ENCODE results near the gene ARHGEF26.

Gene ARHGEF26

GRCh38 chr3:154123906-154124305 is 2.7 kb downstream of the ARHGEF26 start:
- Histone ChIP-seq H3K9ac (ENCODE audit: low read depth, low read length) (no peak overlapping the region), H3K27ac (ENCODE audit: low read length) (no peak overlapping the region), H3K36me3 (ENCODE audit: insufficient read depth, low read length) (no peaks in the 10 kb centered on the region), H3K4me2 (ENCODE audit: insufficient read depth, low read length) (no peak overlapping the region), H2AFZ (ENCODE audit: low read depth, low read length) (no peak overlapping the region), H3K27me3 (ENCODE audit: insufficient read depth, low read length, poor library complexity) (no peaks in the 10 kb centered on the region), H3K4me1 (ENCODE audit: insufficient read depth, low read length) (no peaks in the 10 kb centered on the region), H4K20me1 (ENCODE audit: insufficient read depth, low read length) (no peaks in the 10 kb centered on the region), H3K79me2 (ENCODE audit: insufficient read depth, low read length) (no peaks in the 10 kb centered on the region), H3K9me3 (ENCODE audit: insufficient read depth, low read length, severe bottlenecking) (no peaks in the 10 kb centered on the region), H3K4me3 (ENCODE audit: low read depth in 1 of 2, low read length in 2 of 2) (no peak overlapping the region)
- DNase-seq (no peak), ATAC-seq (ENCODE audit: insufficient read depth, low read depth) (no peak)
- TF ChIP-seq CTCF (IDR thresholded peaks at IDR 0.05; ENCODE audit: borderline replicate concordance, extremely low read depth, low read length, poor library complexity, severe bottlenecking) (no peak), EZH2 (IDR thresholded peaks at IDR 0.05; ENCODE audit: borderline replicate concordance, low read depth, low read length, severe bottlenecking) (no peak)

DNA sequence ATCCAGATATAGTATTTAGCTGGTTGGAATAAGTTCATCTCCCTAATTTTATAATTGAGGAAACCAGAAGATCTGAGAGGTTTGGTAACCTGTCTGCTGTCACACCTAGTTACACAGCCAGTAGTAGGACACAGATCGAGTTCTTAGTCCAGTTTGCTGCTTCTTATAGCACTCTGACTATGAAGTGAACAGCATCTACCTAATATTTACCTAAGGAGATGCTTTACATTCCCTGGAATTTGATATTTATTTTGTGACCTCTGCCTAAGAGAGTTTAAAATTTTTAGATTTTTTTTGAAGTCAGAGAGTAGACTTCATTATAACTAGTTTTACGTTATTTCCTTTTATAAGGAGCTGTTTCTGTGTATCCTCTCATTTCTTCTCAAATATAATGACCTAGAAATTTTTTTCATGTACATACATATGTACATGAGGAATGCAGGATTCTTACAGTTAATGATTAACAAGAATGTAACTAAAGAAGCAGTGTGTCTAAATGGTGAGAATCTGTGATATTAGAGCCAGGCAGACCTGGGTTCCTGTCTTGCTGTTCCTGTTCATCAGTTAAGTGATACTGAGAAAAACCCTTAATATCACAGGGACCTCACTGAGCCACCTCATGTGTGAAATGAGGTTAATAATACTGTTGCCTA is 4.3 kb downstream of the ARHGEF26 start:
- no peak overlapping the region for H3K27ac ChIP-seq (ENCODE audit: low read length)
- H3K4me2 ChIP-seq (ENCODE audit: insufficient read depth, low read length), result no peak overlapping the region
- H3K9me3 ChIP-seq (ENCODE audit: insufficient read depth, low read length, severe bottlenecking), result no peaks in the 10 kb centered on the region
- H3K9ac ChIP-seq (ENCODE audit: low read depth, low read length), result no peak overlapping the region
- no peak overlapping the region for H3K4me3 ChIP-seq (ENCODE audit: low read depth in 1 of 2, low read length in 2 of 2)
- ATAC-seq (ENCODE audit: insufficient read depth, low read depth) (no peak), DNase-seq (no peak)
- no peak for TF ChIP-seq EZH2 (IDR thresholded peaks at IDR 0.05; ENCODE audit: borderline replicate concordance, low read depth, low read length, severe bottlenecking)
- no peaks in the 10 kb centered on the region for H3K36me3 ChIP-seq (ENCODE audit: insufficient read depth, low read length)
- no peak overlapping the region for H2AFZ ChIP-seq (ENCODE audit: low read depth, low read length)
- H3K27me3 ChIP-seq (ENCODE audit: insufficient read depth, low read length, poor library complexity), result peaks cover 1% of the 10 kb centered on the region
- H4K20me1 ChIP-seq (ENCODE audit: insufficient read depth, low read length), result no peaks in the 10 kb centered on the region
- no peaks in the 10 kb centered on the region for H3K4me1 ChIP-seq (ENCODE audit: insufficient read depth, low read length)
- no peaks in the 10 kb centered on the region for H3K79me2 ChIP-seq (ENCODE audit: insufficient read depth, low read length)

DNA sequence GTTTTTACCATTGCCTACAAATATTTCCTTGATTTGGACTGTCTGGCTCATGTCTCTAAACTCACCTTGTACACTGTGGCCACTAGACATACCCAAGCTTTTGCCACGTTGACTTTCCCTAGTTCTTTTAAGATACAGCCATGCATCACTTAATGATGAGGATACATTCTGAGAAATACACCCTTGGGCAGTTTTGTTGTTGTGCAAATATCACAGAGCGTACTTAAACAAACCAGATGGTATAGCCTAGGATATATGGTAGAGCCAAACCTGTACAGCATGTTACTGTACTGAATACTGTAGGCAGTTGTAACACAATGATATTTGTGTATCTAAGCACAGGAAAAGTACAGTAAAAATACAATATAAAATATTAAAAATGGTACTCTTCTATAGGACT is 5.5 kb downstream of the ARHGEF26 start:
- Histone ChIP-seq H3K4me3 (ENCODE audit: low read depth in 1 of 2, low read length in 2 of 2) (no peak overlapping the region), H3K9ac (ENCODE audit: low read depth, low read length) (no peak overlapping the region), H3K9me3 (ENCODE audit: insufficient read depth, low read length, severe bottlenecking) (no peaks in the 10 kb centered on the region), H3K27me3 (ENCODE audit: insufficient read depth, low read length, poor library complexity) (peaks cover 3% of the 10 kb centered on the region), H2AFZ (ENCODE audit: low read depth, low read length) (no peak overlapping the region), H3K27ac (ENCODE audit: low read length) (no peak overlapping the region), H3K4me1 (ENCODE audit: insufficient read depth, low read length) (no peaks in the 10 kb centered on the region), H3K36me3 (ENCODE audit: insufficient read depth, low read length) (no peaks in the 10 kb centered on the region), H4K20me1 (ENCODE audit: insufficient read depth, low read length) (no peaks in the 10 kb centered on the region), H3K79me2 (ENCODE audit: insufficient read depth, low read length) (no peaks in the 10 kb centered on the region), H3K4me2 (ENCODE audit: insufficient read depth, low read length) (no peak overlapping the region)
- ATAC-seq (ENCODE audit: insufficient read depth, low read depth) (no peak), DNase-seq (no peak)
- TF ChIP-seq CTCF (IDR thresholded peaks at IDR 0.05; ENCODE audit: borderline replicate concordance, extremely low read depth, low read length, poor library complexity, severe bottlenecking) (no peak), EZH2 (IDR thresholded peaks at IDR 0.05; ENCODE audit: borderline replicate concordance, low read depth, low read length, severe bottlenecking) (no peak)

GRCh38 chr3:154129625-154130024 is 8.4 kb downstream of the ARHGEF26 start:
- Histone ChIP-seq H3K4me1 (ENCODE audit: insufficient read depth, low read length) (no peaks in the 10 kb centered on the region), H3K9ac (ENCODE audit: low read depth, low read length) (no peak overlapping the region), H3K9me3 (ENCODE audit: insufficient read depth, low read length, severe bottlenecking) (no peaks in the 10 kb centered on the region), H3K36me3 (ENCODE audit: insufficient read depth, low read length) (no peaks in the 10 kb centered on the region), H2AFZ (ENCODE audit: low read depth, low read length) (no peak overlapping the region), H3K79me2 (ENCODE audit: insufficient read depth, low read length) (no peaks in the 10 kb centered on the region), H3K27me3 (ENCODE audit: insufficient read depth, low read length, poor library complexity) (peaks cover 3% of the 10 kb centered on the region), H3K4me2 (ENCODE audit: insufficient read depth, low read length) (no peak overlapping the region), H3K4me3 (ENCODE audit: low read depth in 1 of 2, low read length in 2 of 2) (no peak overlapping the region), H4K20me1 (ENCODE audit: insufficient read depth, low read length) (no peaks in the 10 kb centered on the region), H3K27ac (ENCODE audit: low read length) (no peak overlapping the region)
- TF ChIP-seq EZH2 (IDR thresholded peaks at IDR 0.05; ENCODE audit: borderline replicate concordance, low read depth, low read length, severe bottlenecking) (no peak), CTCF (IDR thresholded peaks at IDR 0.05; ENCODE audit: borderline replicate concordance, extremely low read depth, low read length, poor library complexity, severe bottlenecking) (no peak)
- no peak for ATAC-seq (ENCODE audit: insufficient read depth, low read depth)
- DNase-seq, result no peak

Data from DND-41 (cell line).